NCI-H446 (cell line): ENCODE measurements around the gene CDKN2AIP.

Experiments
- DNase-seq, 2 experiments: peaks; one replicate each; lab custom pipeline; 2025; lab: John Stamatoyannopoulos, UW

Gene CDKN2AIP, protein sequence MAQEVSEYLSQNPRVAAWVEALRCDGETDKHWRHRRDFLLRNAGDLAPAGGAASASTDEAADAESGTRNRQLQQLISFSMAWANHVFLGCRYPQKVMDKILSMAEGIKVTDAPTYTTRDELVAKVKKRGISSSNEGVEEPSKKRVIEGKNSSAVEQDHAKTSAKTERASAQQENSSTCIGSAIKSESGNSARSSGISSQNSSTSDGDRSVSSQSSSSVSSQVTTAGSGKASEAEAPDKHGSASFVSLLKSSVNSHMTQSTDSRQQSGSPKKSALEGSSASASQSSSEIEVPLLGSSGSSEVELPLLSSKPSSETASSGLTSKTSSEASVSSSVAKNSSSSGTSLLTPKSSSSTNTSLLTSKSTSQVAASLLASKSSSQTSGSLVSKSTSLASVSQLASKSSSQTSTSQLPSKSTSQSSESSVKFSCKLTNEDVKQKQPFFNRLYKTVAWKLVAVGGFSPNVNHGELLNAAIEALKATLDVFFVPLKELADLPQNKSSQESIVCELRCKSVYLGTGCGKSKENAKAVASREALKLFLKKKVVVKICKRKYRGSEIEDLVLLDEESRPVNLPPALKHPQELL

DNA sequence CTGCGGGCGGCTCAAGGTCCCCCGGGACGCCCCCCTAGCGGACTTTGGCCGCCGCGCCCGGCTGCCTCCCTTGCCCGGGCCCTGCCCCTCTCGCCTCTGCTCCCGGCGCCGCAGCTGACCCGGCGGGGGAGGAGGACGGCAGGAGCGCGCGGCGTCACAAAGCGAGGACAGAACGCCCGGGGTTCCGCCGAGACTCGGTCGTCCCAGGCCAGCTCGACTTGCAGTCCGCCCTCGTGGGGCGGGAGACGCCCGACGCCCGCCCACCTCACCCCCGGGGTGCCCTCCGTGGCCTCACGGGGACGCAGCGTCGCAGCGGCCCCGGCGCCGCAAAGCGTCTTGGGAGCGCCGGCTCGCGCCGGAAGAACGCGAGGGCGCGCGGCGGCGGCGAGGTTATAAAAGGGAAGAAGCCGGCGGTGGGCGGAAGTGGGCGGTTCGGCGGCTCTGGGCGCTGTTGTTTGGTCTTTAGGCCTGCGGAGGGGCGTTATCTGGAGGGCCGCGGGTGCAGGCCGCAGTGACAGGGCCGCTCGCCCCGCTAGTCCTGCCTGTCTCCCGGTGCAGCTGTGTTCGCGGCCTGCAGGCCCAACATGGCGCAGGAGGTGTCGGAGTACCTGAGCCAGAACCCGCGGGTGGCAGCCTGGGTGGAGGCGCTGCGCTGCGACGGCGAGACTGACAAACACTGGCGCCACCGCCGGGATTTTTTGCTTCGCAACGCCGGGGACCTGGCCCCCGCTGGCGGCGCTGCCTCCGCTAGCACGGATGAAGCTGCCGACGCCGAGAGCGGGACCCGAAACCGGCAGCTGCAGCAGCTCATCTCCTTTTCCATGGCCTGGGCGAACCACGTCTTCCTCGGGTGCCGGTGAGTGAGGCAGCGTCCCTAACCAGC, at the start of gene CDKN2AIP:
TSS of gene CDKN2AIP (plus strand) at position 423 of the 883 bp plus-strand sequence. CDS start at position 585, 162 bp downstream.
- peak; percentile 82 to 95 for DNase-seq

DNA sequence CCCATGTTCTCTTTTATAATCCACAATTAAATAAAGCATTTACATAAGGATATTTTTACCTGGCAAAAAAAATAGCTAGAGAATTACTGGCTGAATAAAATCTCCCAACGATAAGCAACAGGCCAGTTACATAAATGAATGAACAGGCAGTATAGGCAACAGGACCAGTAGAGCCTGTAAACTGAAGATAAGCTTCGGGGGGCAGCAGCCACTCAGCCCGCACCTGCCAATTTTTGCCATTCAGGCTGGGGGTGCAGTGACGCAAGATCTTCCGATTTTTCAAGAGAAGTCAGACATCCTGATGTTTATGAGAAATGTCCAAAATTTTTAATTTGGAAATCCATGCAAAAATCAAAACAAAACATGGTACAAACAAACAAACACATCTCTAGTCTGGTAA, 49.0 kb upstream of the CDKN2AIP start:
- no peak for DNase-seq

DNA sequence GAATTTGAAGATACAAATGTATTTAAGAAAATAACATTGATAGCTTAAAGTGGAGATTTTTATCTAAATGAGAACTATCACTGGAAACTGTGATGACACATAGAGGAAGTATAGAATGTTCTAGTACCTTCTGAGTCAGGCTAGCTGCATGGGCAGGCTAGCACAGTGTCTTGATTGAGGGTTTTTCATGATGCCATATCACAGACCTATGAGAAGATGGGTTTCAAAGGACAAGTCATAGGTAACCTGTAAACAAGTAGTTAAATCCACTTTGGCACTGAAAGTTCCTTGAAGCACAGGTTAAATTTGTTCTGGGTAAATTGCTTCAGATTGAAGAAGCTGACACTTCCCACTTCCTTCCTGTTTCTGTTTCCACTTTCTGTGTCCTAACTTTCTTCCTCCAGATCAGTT, 48.2 kb upstream of the CDKN2AIP start:
- DNase-seq: no peak

DNA sequence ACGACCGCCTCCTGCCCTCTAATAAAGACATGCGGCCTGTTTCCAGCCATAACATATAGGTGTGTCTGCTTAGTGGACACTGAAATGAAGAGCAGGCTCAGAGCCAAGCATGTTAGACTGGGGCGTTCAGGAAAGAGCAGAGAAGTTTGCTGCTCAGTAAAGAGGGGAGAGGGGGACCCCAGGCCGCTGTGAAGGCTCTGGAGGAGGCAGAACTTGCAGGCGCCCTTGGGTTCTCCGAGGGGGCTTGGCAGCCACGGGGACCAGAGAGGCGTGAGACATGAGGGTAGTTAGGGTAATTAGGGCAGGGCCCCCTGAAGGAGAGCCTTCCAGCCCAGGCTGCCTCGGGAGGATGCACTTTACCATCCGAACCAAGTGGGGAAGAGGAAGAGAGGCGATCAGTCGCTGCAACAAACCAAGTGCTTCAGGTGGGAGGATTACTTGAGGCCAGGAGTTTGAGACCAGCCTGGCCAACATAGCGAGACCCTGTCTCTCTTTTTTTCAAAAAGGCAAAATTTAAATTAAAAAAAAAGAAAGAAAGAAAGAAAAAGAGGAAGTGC, 46.6 kb upstream of the CDKN2AIP start:
- no peak for DNase-seq

DNA sequence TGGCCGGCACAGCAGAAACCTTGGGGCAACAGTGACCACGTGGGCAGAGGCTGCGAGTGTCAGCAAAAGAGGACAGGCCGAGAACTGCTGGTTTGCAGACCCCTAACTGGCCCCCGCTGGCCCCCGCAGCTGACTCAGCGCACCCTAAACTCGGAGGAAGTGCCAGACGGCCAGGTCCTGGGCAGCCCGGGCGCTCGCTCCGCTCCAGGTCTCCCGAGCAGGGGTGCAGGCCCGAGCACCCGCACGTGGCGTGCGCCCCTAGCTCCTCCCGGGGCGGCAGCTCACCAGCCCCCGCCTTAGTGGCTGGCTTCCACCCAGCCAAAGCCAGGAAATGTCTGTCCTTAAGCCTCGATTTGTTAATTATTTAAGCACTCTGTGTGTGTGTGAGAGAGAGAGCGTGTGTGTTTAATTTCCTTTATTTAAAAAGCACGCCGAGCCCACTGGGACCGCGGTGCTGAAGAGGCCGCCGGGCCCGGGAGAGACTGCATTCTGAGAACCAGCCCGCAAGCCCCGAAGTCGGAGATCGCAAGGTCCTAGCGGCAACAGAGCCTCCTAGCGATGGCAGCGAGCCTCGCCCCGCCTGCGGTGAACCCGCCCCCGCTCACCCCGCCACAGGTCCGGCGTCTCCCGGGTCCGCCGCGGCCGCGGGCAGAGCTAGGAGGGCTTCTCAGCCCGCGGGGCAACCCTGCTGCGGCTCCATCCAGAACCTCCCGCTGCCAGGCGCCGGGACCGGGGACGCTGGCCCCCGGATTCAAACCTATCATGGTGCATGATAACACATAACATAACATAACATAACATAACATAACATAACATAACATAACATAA, 45.9 kb upstream of the CDKN2AIP start:
- DNase-seq: no peak

DNA sequence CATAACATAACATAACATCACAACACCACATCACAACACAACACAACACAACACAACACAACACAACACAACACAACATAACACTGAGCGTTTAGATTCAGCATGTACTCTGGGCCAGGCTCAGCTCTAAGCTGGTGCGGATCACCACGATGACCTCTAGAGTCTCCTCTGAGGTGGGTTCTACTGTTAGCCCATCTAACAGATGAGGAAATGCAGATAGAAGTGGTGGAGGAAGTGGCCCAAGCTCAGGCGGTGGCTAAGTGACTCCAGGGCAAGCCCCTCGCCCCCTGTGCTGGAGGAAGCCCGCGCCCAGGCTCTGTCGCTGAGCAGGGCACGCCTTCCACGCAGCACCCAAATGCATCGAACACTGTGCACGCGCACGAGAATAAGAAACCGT, 45.3 kb upstream of the CDKN2AIP start:
- no peak for DNase-seq

DNA sequence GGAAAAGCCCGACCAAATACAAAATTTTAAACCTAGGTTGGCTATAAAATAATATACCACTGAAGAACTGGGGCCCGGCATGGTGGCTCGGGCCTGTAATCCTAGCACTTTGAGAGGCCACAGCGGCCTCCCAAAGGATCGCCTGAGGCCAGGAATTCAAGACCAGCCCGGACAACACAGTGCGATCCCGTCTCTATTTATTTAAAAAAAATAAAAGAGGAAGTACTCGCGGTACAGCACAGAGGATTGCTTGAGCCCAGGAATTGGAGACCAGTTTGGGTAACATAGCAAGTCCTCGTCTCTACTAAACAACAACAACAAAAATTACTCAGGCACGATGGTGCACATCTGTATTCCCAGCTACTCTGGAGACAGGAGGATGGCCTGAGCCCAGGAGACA, 44.8 kb upstream of the CDKN2AIP start:
- DNase-seq: no peak

DNA sequence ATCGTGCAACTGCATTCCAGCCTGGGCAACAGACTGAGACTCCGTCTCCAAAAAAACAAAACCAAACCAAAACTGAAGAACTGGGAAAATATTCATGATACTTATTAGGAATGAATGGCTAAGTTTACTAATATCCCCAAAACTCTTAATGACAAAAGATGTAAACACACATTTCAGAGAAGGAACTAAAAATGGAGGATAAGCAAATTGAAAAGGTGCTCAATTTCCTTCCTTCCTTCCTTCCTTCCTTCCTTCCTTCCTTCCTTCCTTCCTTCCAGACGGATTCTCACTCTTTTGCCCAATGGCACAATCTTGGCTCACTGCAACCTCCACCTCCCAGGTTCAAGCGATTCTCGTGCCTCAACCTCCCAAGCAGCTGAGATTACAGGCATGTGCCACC, 44.4 kb upstream of the CDKN2AIP start:
- no peak for DNase-seq

DNA sequence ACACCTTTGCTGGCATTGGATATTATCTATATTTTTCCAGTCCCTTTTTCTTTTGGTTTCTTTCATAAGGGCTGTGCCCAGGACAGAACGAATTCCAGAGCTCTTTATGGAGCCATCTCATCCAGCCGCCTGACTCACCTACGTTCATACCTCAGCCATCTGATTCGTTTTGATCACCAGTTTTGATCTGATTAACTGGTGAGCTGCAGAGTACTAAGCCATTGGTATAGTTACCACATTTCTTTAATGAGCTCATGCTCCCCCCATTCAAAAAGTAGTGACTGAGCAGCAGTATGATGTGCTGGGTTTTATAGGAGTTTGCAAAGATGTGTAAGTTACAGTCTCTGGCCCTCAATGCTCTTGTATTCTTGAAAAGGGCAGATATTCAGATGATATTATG, 43.0 kb upstream of the CDKN2AIP start:
- DNase-seq: no peak

DNA sequence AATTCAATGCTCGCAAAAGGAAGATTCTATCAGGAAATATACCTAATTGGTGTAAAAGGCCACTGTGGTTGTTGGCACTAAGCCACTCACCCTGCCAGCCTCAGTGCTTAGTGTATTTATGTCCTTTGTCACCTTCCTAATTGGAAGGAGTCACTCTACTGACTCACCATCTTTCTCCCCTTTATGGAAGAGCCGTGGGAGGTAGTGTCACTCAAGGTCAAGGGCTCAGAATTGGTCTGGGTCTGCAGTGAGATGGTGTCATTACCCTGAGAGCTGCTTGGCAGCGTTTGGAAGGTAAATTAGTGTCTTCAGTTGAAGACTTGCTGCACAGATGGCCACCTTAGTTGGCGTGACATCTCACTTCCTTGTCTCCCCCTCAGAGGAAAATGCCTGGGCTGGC, 41.7 kb upstream of the CDKN2AIP start:
- no peak for DNase-seq

DNA sequence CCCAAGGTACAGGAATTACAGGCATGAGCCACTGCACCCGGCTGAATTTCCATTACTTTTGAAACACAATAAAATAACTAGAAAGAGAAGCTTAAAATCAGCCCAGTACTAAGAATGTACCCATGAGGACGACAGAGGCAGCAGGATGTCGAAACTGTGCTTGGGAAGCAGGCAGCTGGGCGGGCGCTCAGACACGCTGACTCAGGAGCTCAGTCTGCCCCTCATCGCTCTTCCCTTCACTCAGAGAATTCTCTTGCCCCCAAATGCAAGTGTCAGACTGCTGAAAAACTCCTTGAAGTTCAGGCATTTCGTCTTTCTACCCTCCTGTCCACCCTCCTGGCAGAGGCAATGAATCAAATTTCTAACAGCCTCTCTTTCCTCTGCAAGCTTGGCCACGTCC, 41.0 kb upstream of the CDKN2AIP start:
- no peak for DNase-seq

DNA sequence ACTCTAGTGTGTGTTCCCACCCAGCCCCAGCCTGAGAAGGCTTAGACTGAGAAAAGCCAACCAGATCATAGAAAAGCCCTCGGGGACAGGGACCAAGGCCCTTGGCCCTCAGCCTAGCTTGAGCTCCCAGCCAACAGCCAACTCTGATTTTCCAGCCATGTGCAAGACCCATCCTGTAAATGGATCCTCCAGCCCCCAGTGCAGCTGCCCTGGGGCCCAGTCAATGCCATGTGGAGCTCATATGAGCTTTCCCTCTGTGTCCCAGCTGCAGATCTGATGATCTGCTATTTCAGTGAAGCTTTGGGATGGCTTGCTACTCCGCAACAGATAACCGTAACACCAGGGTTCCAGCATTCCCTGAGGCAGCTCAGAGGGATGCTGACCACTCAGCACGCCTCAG, 40.5 kb upstream of the CDKN2AIP start:
- DNase-seq: no peak

DNA sequence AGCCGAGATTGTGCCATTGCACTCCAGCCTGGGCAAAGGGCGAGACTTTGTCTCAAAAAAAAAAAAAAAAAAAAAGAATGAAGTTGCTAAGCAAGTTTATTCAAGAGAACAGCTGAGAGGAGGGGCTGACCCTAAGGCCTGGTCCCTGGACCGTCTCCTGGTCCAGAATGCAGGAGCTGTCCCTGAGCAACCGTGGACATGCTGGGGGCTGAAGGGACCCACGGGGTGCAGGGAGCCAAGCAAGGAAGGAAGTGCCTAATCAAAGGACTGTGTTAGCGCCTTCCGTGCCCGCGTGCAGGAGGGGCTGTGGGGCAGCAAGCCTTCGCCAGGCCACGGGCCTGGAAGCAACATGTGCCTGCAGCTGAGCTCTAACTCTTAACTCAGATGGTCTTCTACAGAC, 39.1 kb upstream of the CDKN2AIP start:
- no peak for DNase-seq

DNA sequence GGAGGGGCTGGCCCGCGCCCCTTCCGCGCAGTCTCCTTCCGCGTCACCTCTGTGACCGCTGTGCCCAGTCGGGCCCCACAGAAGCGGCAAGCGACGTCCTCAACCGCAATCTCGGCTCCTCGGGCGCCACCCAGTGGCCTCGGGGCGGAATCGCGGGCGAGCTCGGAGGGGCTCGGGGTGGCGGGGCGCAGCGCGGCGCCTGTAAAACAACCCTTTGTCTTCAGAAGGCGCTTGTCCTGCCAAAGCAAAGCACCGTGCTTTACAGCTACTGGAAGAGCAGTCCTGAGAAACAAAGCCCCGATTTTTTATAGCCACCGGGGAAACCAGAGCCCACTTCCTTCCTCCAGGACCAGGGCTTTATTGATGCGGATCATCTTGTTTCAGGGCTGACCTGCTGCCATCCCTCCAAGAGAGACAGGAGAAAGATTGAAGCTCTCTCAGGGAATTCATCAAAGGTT, 37.3 kb upstream of the CDKN2AIP start:
- peak; percentile 5 to 75 for DNase-seq

DNA sequence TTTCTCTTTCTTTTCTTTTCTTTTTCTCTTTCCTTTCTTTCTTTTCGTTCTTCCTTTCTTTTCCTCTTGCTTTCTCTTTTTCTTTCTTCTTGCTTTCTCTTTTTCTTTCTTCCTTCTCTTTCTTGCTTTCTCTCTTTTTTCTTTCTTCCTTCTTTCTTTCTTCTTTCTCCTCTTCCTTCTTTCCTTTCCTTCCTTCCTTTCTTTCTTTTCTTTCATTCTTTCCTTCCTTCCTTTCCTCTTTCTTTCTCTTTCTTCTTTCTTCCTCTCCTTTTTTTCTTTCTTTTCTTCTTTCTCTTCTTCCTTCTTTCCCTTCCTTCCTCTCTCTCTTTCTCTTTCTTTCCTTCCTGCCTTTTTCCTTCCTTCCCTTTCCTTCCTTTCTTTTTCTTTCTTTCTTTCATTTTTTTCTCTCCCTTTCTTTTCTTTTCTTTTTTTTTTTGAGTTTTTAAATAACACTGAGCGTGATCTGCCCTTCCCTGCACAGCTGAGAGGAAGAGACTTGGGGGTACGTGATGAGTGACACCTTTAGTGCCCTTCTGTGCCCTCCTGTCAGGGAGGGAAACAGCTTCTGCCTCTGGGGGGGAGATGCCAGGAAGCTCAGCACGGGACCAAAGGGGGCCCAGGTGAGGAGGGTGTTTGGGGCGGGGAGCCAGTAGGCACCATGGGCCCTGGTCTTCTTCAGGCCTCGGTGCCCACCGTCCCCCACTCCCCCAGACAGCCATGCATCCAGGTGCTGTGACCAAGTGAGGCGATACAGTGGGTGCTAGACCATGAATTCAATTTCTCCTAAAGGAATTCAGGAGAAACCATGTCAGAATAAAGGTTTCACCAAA, 36.6 kb upstream of the CDKN2AIP start:
- no peak for DNase-seq

DNA sequence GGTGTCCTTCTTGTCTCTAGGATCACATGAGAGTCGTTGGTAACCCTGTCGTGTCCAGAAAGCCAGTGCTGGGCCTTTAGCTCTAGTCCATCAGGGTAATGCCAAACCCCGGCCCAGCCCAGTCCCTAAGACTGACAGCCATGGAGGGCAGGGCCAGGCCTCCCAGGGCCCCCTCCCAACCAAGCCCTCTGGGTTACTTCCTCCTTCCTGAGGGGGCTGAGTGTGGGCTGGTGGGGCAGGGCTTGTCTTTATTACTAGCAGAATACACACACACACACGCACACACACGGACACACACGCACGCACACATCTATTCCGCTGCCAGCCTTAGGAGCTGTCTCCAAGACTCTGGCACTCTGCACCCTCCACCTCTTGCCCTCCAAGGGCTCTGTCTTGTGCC, 35.6 kb upstream of the CDKN2AIP start:
- no peak for DNase-seq

DNA sequence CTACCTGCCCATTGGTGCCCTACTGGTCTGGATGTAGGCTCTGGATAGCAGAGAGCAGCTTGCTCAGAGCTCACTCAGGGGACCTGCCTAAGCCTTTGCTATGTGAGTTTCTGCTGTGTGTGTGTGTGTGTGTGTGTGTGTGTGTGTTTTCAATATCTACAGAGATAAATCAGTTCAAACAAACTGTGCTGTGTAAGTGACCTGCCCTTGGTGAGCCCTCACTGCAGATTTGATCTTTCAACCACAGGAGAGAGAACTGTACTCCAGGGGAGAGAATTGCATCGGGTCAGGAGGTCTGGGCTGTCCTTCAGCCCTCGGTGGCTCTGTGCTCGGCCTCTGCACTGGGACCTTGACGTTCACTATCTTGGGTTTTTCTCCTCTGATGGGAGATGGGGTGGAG, 35.0 kb upstream of the CDKN2AIP start:
- DNase-seq: no peak

DNA sequence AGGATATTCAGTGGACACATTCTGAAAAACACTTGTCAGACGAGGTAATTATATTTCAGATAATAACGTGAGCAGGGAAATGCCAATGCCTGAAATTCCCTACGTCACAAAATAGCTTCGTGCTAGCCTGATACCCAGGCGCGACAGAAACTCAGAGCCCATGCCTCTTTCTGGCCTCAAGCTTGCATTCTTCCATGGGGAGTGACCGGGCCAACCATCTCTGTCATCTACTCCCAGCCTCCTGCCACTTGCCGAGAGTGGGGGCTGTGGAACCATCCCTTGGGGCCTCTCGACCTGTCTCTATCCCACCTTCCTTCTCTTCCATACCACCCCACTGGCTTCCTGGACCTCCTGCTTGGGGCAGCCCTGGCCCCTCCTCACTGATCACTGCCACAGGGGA, 34.5 kb upstream of the CDKN2AIP start:
- DNase-seq: no peak

DNA sequence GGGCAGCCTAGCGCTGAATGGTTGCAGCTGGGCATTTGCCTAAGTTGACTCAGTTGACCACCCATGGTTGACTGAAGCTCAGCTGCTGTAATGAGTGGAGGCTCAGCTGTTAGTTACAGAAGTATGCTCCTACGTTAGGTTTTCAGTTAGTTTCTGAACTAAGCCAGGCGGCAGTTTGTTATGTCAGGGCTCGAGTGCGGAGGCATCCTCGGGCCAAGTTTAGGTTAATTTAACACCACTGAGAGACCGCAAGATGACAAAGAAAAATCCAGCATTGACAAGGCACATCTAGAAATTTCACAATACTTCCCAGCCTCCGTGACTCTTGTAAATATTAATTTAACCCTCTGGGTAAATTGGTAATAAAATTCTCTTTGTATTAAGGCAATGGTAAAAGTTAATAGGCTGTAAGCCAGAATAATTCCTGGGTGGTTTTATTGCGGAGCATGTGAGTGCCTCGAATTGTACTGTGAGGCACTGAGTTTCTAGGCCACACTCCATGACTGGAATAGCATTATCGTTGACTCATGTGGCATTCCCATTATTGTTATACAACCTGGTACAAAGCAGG, 33.1 kb upstream of the CDKN2AIP start:
- DNase-seq: no peak

DNA sequence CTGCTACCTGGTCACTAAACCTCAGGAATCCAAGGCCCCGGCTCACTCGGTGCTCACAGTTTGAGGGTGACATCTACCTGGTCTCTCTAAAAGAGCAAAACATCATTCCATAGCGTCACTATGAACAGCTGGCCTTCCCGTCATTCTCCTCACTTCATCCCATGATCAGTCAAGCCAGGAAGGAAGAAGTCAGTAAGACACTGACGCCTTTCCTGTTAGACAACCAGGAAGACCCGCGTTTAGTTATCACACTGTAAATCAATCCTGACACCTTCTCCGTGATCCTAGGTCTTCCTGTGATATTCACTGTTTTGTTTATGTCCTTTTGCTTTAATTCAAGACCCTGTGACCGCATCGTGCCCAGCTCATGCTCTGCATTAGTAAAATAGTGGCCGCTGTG, 31.6 kb upstream of the CDKN2AIP start:
- DNase-seq: no peak
